ENCODE measurements around the gene QRICH2.

Gene QRICH2

DNA sequence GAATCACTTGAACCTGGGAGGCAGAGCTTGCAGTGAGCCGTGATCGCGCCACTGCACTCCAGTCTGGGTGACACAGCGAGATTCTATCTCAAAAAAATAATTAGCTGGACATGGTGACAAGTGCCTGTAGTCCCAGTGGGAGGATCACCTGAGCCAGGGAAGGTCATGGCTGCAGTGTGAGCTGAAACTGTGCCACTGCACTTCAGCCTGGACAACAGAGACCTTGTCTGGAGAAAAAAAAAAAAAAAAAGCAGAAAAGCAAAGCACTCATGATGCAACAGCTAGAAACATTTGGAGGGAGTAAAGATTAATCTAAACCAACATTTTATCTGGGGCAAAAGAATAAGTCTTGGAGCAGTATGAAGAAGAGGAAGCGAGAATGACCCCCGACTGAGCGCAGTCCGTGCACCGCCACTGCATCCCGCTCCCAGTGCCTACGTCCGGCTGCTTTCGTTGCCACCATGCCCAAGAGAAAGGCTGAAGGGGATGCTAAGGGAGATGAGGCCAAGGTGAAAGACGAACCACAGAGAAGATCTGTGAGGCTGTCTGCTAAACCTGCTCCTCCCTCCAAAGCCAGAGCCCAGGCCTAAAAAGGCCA is 37.4 kb upstream of the QRICH2 start:
- Histone ChIP-seq H3K9me3 (ENCODE audit: control insufficient read depth, insufficient read depth, low read length) (no peaks in the 10 kb centered on the region), H3K4me3 (ENCODE audit: low read depth, low read length) (no peak overlapping the region), H3K27me3 (ENCODE audit: control insufficient read depth, insufficient read depth, low read length) (no peaks in the 10 kb centered on the region), H3K9ac (ENCODE audit: low read depth, low read length) (no peak overlapping the region), H3K36me3 (ENCODE audit: control insufficient read depth, insufficient read depth, low read length) (peaks cover 35% of the 10 kb centered on the region), H3K4me1 (ENCODE audit: control insufficient read depth, insufficient read depth, low read length) (no peaks in the 10 kb centered on the region), H3K27ac (ENCODE audit: low read depth, low read length) (no peak overlapping the region)

DNA sequence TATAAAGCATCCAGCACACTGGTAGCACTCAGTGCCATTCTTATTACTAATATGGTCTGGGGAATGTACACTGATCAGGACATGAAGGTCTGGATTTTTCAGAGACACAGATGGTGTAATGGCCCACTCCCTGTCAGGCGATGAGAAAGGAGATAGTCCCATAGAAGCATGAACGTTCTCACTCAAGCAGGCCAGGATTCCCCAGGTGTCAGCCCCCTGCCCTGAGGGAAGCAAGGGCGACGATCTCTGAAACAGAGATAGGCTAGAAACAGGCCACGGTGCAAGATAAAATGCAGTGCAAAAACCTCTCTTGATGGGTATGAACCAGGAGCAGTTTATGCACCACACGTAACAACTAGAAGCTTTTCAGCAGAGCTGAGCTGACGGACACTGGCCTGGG is 35.0 kb upstream of the QRICH2 start:
- no peak overlapping the region for H3K9ac ChIP-seq (ENCODE audit: low read depth, low read length)
- peaks cover 35% of the 10 kb centered on the region for H3K36me3 ChIP-seq (ENCODE audit: control insufficient read depth, insufficient read depth, low read length)
- H3K4me1 ChIP-seq (ENCODE audit: control insufficient read depth, insufficient read depth, low read length) = no peaks in the 10 kb centered on the region
- no peaks in the 10 kb centered on the region for H3K9me3 ChIP-seq (ENCODE audit: control insufficient read depth, insufficient read depth, low read length)
- H3K27ac ChIP-seq (ENCODE audit: low read depth, low read length) = no peak overlapping the region
- H3K27me3 ChIP-seq (ENCODE audit: control insufficient read depth, insufficient read depth, low read length) = no peaks in the 10 kb centered on the region
- no peak overlapping the region for H3K4me3 ChIP-seq (ENCODE audit: low read depth, low read length)

DNA sequence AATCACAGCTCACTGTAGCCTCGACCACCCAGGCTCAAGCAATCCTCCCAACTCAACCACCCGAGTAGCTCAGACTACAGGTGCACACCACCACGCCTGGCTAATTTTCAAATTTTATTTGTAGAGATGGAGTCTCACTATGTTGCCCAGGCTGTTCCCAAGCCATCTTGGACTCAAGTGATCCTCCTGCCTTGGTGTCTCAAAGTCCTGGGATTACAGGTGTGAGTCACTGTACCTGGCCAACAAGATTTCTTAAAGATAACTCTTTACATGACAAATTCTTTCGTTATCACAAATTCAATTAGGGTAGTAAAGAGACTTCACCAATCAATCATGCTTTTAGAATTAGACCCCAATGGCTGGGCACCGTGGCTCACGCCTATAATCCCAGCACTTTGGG is 33.2 kb upstream of the QRICH2 start:
- H3K4me3 ChIP-seq (ENCODE audit: low read depth, low read length) = no peak overlapping the region
- no peak overlapping the region for H3K27ac ChIP-seq (ENCODE audit: low read depth, low read length)
- no peaks in the 10 kb centered on the region for H3K4me1 ChIP-seq (ENCODE audit: control insufficient read depth, insufficient read depth, low read length)
- no peaks in the 10 kb centered on the region for H3K9me3 ChIP-seq (ENCODE audit: control insufficient read depth, insufficient read depth, low read length)
- no peaks in the 10 kb centered on the region for H3K27me3 ChIP-seq (ENCODE audit: control insufficient read depth, insufficient read depth, low read length)
- no peak overlapping the region for H3K9ac ChIP-seq (ENCODE audit: low read depth, low read length)
- H3K36me3 ChIP-seq (ENCODE audit: control insufficient read depth, insufficient read depth, low read length) = peaks cover 26% of the 10 kb centered on the region

DNA sequence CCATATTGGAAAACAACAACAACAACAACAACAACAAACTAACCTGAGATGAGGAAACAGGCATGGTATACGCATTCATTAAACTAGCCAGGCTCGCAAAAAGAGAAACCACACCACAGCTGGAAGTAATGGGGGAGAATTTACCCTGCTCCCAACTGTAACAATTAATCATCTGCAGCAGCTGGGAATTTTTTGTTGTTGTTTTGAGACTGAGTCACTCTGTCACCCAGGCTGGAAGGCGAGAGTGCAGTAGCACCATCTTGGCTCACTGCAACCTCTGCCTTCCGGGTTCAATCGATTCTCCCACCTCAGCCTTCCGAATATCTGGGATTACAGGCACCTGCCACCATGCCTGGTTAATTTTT is 29.3 kb upstream of the QRICH2 start:
- Histone ChIP-seq H3K9me3 (ENCODE audit: control insufficient read depth, insufficient read depth, low read length) (no peaks in the 10 kb centered on the region), H3K4me1 (ENCODE audit: control insufficient read depth, insufficient read depth, low read length) (peaks cover 3% of the 10 kb centered on the region; the same call in 1 of the 2 replicates), H3K27me3 (ENCODE audit: control insufficient read depth, insufficient read depth, low read length) (no peaks in the 10 kb centered on the region), H3K9ac (ENCODE audit: low read depth, low read length) (no peak overlapping the region), H3K36me3 (ENCODE audit: control insufficient read depth, insufficient read depth, low read length) (peaks cover 6% of the 10 kb centered on the region), H3K4me3 (ENCODE audit: low read depth, low read length) (no peak overlapping the region), H3K27ac (ENCODE audit: low read depth, low read length) (no peak overlapping the region)

DNA sequence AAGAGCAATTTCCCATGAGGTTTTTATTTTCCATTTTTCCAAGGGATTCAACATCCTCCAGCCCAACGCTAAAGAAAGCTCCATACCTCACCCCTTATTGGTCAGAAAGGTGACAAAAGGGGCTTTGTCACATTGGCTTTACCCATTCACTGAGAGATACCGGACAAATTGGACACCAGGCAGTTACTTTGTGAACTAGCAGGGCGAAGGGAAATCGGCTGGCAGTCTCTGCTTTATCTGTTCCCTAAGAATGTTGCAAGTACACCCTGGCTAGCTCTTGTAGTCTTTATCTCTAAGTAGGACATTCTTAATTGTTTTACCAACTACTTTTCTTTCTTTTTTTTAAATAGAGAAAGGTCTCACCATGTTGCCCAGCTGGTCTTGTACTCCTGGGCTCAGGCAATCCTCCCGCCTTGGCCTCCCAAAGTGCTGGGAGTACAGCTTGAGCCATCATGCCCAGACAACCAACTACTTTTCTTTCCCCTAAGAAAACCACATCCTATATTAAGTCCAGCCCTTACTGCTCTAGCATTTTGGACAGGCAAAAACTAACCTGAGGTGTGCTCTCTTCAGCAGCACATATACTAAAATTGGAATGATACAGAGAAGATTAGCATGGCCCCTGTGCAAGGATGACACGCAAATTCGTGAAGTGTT is 28.8 kb upstream of the QRICH2 start:
- H3K27me3 ChIP-seq (ENCODE audit: control insufficient read depth, insufficient read depth, low read length) = no peaks in the 10 kb centered on the region
- no peak overlapping the region for H3K4me3 ChIP-seq (ENCODE audit: low read depth, low read length)
- H3K36me3 ChIP-seq (ENCODE audit: control insufficient read depth, insufficient read depth, low read length) = peaks cover 6% of the 10 kb centered on the region; the same call in 1 of the 2 replicates
- H3K4me1 ChIP-seq (ENCODE audit: control insufficient read depth, insufficient read depth, low read length) = peaks cover 3% of the 10 kb centered on the region; the same call in 1 of the 2 replicates
- H3K27ac ChIP-seq (ENCODE audit: low read depth, low read length) = no peak overlapping the region
- H3K9me3 ChIP-seq (ENCODE audit: control insufficient read depth, insufficient read depth, low read length) = no peaks in the 10 kb centered on the region
- H3K9ac ChIP-seq (ENCODE audit: low read depth, low read length) = no peak overlapping the region

DNA sequence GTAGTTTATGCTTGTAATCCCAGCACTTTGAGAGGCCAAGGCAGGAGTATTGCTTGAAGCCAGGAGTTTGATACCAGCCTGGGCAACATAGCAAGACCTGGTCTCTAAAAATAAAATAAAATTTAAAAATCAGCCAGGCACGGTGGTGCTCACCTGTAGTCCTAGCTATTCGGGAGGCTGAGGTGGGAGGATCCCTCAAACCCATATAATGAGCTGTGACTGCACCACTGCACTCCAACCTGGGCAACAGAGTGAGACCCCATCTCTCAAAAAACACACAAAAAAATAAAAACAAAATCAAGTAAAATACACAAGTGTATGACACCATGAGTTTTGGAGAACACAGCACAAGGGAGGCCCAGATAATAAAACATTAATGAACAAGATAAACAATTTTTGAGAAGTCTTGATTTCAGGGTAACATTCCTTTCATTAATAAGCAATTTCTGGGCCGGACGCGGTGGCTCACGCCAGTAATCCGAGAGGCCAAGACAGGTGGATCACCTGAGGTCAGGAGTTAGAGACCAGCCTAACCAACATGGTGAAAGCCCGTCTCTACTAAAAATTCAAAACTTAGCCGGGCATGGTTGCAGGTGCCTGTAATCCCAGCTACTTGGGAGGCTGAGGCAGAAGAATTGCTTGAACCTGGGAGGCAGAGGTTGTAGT is 27.8 kb upstream of the QRICH2 start:
- Histone ChIP-seq H3K27me3 (ENCODE audit: control insufficient read depth, insufficient read depth, low read length) (no peaks in the 10 kb centered on the region), H3K9me3 (ENCODE audit: control insufficient read depth, insufficient read depth, low read length) (no peaks in the 10 kb centered on the region), H3K9ac (ENCODE audit: low read depth, low read length) (no peak overlapping the region), H3K4me3 (ENCODE audit: low read depth, low read length) (no peak overlapping the region), H3K36me3 (ENCODE audit: control insufficient read depth, insufficient read depth, low read length) (peaks cover 14% of the 10 kb centered on the region; the same call in 1 of the 2 replicates), H3K4me1 (ENCODE audit: control insufficient read depth, insufficient read depth, low read length) (peaks cover 3% of the 10 kb centered on the region; the same call in 1 of the 2 replicates), H3K27ac (ENCODE audit: low read depth, low read length) (no peak overlapping the region)

DNA sequence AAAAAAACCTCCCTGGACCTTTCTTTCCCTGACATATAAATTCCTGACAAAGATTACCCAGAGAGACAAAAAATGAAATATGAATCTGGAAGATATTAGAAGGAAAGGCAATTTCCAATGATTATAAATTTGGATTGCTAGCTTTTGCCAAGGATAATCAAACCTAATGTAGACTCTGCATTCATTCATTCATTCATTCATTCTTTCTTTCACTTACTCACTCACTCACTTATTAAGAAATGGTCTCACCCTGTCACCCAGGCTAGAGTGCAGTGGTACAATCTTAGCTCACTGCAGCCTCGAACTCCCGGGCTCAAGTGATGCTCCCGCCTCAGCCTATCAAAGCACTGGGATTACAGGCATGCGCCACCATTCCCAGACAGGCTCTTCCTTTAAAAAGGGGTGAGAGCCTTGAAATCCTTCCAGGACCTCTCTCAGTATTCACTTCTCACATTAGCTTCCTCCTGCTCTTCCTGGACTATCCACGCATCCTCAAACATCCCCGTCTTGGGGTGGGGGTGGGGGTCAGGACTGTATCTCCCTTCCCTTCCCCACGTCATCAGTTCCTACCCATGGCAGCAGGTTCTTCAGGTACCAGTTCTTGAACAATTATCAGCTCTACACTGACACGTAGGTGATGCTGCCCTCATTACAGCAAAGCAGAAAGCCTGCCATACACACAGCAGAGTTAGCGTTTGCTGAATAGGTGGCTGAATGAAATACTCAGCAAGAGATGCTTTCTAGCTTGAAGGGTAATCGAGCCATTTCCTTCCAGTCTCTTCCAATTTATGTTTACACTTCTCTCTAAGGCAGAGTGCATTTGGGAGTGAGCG is 25.8 kb upstream of the QRICH2 start:
- no peaks in the 10 kb centered on the region for H3K9me3 ChIP-seq (ENCODE audit: control insufficient read depth, insufficient read depth, low read length)
- H3K4me1 ChIP-seq (ENCODE audit: control insufficient read depth, insufficient read depth, low read length) = peaks cover 3% of the 10 kb centered on the region; the same call in 1 of the 2 replicates
- no peak overlapping the region for H3K9ac ChIP-seq (ENCODE audit: low read depth, low read length)
- no peak overlapping the region for H3K4me3 ChIP-seq (ENCODE audit: low read depth, low read length)
- H3K27me3 ChIP-seq (ENCODE audit: control insufficient read depth, insufficient read depth, low read length) = no peaks in the 10 kb centered on the region
- H3K27ac ChIP-seq (ENCODE audit: low read depth, low read length) = no peak overlapping the region
- H3K36me3 ChIP-seq (ENCODE audit: control insufficient read depth, insufficient read depth, low read length) = peaks cover 28% of the 10 kb centered on the region

DNA sequence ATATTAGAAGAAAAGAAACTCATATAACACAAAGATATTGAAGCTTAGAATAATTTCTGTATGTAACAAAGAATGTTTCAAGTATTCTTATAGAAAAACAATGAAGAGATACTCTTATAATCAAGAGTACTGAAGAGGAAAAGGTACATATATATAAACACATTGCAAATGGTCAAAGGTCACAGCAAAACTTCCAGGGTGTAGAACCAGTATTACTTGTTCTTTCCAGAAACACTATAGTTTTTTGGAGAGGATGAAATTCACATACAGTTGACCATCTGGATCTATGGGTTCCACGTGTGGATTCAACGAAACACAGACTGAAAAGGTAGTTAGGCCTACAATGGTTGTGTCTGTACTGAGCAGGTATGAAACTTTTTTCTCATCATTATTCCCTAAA is 23.0 kb upstream of the QRICH2 start:
- Histone ChIP-seq H3K27me3 (ENCODE audit: control insufficient read depth, insufficient read depth, low read length) (no peaks in the 10 kb centered on the region), H3K4me1 (ENCODE audit: control insufficient read depth, insufficient read depth, low read length) (peaks cover 3% of the 10 kb centered on the region; the same call in 1 of the 2 replicates), H3K9ac (ENCODE audit: low read depth, low read length) (no peak overlapping the region), H3K27ac (ENCODE audit: low read depth, low read length) (no peak overlapping the region), H3K9me3 (ENCODE audit: control insufficient read depth, insufficient read depth, low read length) (no peaks in the 10 kb centered on the region), H3K4me3 (ENCODE audit: low read depth, low read length) (no peak overlapping the region), H3K36me3 (ENCODE audit: control insufficient read depth, insufficient read depth, low read length) (peaks cover 46% of the 10 kb centered on the region)

DNA sequence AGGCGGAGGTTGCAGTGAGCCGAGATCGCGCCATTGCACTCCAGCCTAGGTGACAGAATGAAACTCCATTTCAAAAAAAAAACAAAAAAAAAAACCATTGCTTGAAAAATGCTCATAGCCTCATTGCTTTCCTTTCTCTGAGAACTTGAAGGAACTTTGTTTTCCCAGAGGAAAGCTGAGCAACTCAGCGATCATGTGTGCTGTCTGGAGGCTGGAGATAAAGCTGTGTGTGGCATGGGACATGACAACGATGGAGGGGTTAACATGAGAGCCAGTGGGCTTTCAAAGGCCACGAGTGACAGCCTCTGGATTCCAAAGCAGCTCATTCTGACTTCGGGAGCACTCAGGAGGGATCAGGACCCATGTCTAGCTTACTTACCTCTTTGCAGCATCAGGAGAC is 21.6 kb upstream of the QRICH2 start:
- Histone ChIP-seq H3K36me3 (ENCODE audit: control insufficient read depth, insufficient read depth, low read length) (peaks cover 48% of the 10 kb centered on the region), H3K9me3 (ENCODE audit: control insufficient read depth, insufficient read depth, low read length) (no peaks in the 10 kb centered on the region), H3K27me3 (ENCODE audit: control insufficient read depth, insufficient read depth, low read length) (no peaks in the 10 kb centered on the region), H3K27ac (ENCODE audit: low read depth, low read length) (no peak overlapping the region), H3K4me1 (ENCODE audit: control insufficient read depth, insufficient read depth, low read length) (peaks cover 2% of the 10 kb centered on the region; the same call in 1 of the 2 replicates), H3K9ac (ENCODE audit: low read depth, low read length) (no peak overlapping the region), H3K4me3 (ENCODE audit: low read depth, low read length) (no peak overlapping the region)

DNA sequence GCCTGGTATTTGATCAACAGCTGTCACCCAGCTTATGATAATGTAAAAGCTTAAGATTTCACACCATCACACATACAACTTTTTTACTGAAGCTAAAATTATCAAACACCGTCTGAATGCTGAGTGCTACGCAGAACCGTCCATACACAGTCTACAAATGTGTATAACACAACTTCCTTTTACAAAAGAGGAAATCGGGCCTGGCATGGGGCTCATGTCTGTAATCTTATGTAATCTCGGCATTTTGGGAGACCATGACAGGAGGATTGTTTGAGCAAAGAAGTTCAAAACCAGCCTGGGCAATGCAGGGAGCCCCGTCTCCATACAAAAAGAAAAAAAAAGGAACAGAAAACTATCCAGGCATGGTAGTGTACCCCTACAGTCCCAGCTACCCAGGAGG is 19.6 kb upstream of the QRICH2 start:
- H3K9me3 ChIP-seq (ENCODE audit: control insufficient read depth, insufficient read depth, low read length) = no peaks in the 10 kb centered on the region
- no peaks in the 10 kb centered on the region for H3K27me3 ChIP-seq (ENCODE audit: control insufficient read depth, insufficient read depth, low read length)
- H3K36me3 ChIP-seq (ENCODE audit: control insufficient read depth, insufficient read depth, low read length) = peaks cover 50% of the 10 kb centered on the region
- no peak overlapping the region for H3K4me3 ChIP-seq (ENCODE audit: low read depth, low read length)
- H3K9ac ChIP-seq (ENCODE audit: low read depth, low read length) = no peak overlapping the region
- H3K4me1 ChIP-seq (ENCODE audit: control insufficient read depth, insufficient read depth, low read length) = no peaks in the 10 kb centered on the region
- no peak overlapping the region for H3K27ac ChIP-seq (ENCODE audit: low read depth, low read length)
